ENCODE measurements around the gene TRABD2B.

GRCh38 chr1:47817861-47818260, 179.3 kb downstream of the TRABD2B start:
- TF ChIP-seq CTCF (IDR thresholded peaks at IDR 0.05; ENCODE audit: poor library complexity): no peak
- TF ChIP-seq EZH2phosphoT487 (IDR thresholded peaks at IDR 0.05; ENCODE audit: low read depth, severe bottlenecking, unreplicated experiment): no peak
- no peak for TF ChIP-seq EZH2 (IDR thresholded peaks at IDR 0.05; ENCODE audit: borderline replicate concordance)

All from hepatocyte (in vitro differentiated cells).